HepG2 (cell line): ENCODE measurements around the gene TOMM40L. TPM values are rescaled to one million over a fixed set of nuclear protein-coding genes. Genes with fewer than 3 reads are reported as not detected.

ENCODE experiments used
- CBFB ChIP-seq: sonication (generic); formaldehyde crosslinking; IDR thresholded peaks from 2 replicates; pipeline ENCODE4 v1.4.0; 2020; ENCODE audit warnings: missing genetic modification reagents
- FOSL2 ChIP-seq: sonication (generic); formaldehyde crosslinking; IDR thresholded peaks from 2 replicates; pipeline ENCODE4 v1.4.0; 2020; ENCODE audit warnings: missing genetic modification reagents
- HOXA9 ChIP-seq: sonication (generic); formaldehyde crosslinking; IDR thresholded peaks from 2 replicates; pipeline ENCODE4 v1.8.1; 2022; ENCODE audit warnings: missing genetic modification reagents, mild to moderate bottlenecking, moderate library complexity, borderline replicate concordance
- MAFK ChIP-seq, 2 experiments: IDR thresholded peaks in 1 of 2; conservative IDR thresholded peaks in 1 of 2; 2 replicates each; pipeline ENCODE4 v1.6.1; 2011; ENCODE audit warnings: improper control_type of control experiment in 2 of 2, low read length in 2 of 2
- SP2 ChIP-seq: sonication (generic); formaldehyde crosslinking; IDR thresholded peaks from 2 replicates; pipeline ENCODE4 v1.5.1; 2020; ENCODE audit warnings: mild to moderate bottlenecking, missing genetic modification reagents
- ZNF296 ChIP-seq: sonication (generic); formaldehyde crosslinking; conservative IDR thresholded peaks from 2 replicates; pipeline ENCODE4 v1.5.0; 2020; ENCODE audit warnings: mild to moderate bottlenecking, missing genetic modification reagents
- ZNF713 ChIP-seq: sonication (generic); formaldehyde crosslinking; IDR thresholded peaks from 2 replicates; pipeline ENCODE4 v1.4.0; 2020; ENCODE audit warnings: mild to moderate bottlenecking, missing genetic modification reagents
- polyA plus RNA-seq, 8 experiments: library from polyadenylated mRNA; depleted of rRNA in 3 of 8; stranded (reverse) in 7 of 8; unstranded in 1 of 8; fragments of >200 nt; fragmentation: Illumina TruSeq in 4 of 8; extraction: Trizol in 4 of 8; gene quantifications; 2 replicates each; pipeline versions ENCODE4 v1.2.1 to v1.2.3, GENCODE V29; 2011 to 2016; ENCODE audit warnings: low read depth in 4 of 8, missing spikeins in 1 of 8, mixed read lengths in 1 of 8; ENCODE audit not compliant: insufficient read depth in 1 of 8
- total RNA-seq, 5 experiments: library from RNA; depleted of rRNA; stranded (reverse); fragments of >200 nt; fragmentation: Illumina TruSeq; extraction: Trizol; gene quantifications; 2 replicates each; pipeline ENCODE4 v1.2.3, GENCODE V29; 2016; ENCODE audit warnings: low read depth in 1 of 5
- TF ChIP-seq, protein P1 (sequence below): sonication (generic); formaldehyde crosslinking; IDR thresholded peaks from 2 replicates; pipeline ENCODE4 v1.5.0; 2020; ENCODE audit warnings: mild to moderate bottlenecking, missing genetic modification reagents, borderline replicate concordance
- TF ChIP-seq, protein P2 (sequence below): IDR thresholded peaks from 2 replicates; pipeline ENCODE4 v1.6.1; 2016; ENCODE audit warnings: low read depth, borderline replicate concordance
- TF ChIP-seq, protein P3 (sequence below): IDR thresholded peaks from 2 replicates; pipeline ENCODE4 v1.6.1; 2012; ENCODE audit warnings: low read length, improper control_type of control experiment
- TF ChIP-seq, protein P4 (sequence below): sonication (generic); formaldehyde crosslinking; IDR thresholded peaks from 2 replicates; pipeline ENCODE4 v1.4.0; 2020; ENCODE audit warnings: missing genetic modification reagents
- TF ChIP-seq, protein P5 (sequence below): sonication (generic); formaldehyde crosslinking; IDR thresholded peaks from 2 replicates; pipeline ENCODE4 v1.4.0; 2020; ENCODE audit warnings: missing genetic modification reagents

The TOMM40L gene
- total and polyA plus RNA-seq, 2 of the 13 experiments (the other 11 are each of a cell fraction or from before 2014, with no cell fraction given) = 14.1 to 26.2 TPM

DNA sequence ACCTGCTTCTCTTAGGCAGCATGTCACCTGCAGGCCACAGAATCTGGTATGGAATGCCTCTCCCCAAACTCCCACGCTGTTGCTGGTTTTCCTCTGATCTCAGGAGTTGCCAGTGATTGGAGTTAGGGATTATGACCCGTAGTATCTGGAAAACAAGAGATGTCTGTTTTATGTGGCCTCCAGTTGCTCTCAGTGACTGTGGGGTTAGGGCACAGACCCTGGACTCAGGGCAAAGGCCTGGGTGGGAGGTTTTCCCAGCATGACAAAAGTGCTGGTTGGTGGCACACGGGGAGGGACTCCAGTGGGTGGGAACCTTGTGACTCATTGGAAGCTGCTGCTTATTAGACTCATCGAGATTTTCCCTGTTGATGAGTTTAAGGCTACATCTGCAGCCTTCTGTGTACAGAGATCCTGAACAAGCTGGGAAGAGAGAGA, 12.2 kb downstream of the TOMM40L start, which contains the start of gene NR1I3 (continued):
- TF ChIP-seq MAFK (conservative IDR thresholded peaks at IDR 0.05 in 1 of 2, IDR thresholded peaks at IDR 0.05 in 1 of 2; ENCODE audit: low read length in 2 of 2) = no peak
- TF ChIP-seq HOXA9 (CRISPR knock-in tag) = no peak
- TF ChIP-seq, protein P1, sequence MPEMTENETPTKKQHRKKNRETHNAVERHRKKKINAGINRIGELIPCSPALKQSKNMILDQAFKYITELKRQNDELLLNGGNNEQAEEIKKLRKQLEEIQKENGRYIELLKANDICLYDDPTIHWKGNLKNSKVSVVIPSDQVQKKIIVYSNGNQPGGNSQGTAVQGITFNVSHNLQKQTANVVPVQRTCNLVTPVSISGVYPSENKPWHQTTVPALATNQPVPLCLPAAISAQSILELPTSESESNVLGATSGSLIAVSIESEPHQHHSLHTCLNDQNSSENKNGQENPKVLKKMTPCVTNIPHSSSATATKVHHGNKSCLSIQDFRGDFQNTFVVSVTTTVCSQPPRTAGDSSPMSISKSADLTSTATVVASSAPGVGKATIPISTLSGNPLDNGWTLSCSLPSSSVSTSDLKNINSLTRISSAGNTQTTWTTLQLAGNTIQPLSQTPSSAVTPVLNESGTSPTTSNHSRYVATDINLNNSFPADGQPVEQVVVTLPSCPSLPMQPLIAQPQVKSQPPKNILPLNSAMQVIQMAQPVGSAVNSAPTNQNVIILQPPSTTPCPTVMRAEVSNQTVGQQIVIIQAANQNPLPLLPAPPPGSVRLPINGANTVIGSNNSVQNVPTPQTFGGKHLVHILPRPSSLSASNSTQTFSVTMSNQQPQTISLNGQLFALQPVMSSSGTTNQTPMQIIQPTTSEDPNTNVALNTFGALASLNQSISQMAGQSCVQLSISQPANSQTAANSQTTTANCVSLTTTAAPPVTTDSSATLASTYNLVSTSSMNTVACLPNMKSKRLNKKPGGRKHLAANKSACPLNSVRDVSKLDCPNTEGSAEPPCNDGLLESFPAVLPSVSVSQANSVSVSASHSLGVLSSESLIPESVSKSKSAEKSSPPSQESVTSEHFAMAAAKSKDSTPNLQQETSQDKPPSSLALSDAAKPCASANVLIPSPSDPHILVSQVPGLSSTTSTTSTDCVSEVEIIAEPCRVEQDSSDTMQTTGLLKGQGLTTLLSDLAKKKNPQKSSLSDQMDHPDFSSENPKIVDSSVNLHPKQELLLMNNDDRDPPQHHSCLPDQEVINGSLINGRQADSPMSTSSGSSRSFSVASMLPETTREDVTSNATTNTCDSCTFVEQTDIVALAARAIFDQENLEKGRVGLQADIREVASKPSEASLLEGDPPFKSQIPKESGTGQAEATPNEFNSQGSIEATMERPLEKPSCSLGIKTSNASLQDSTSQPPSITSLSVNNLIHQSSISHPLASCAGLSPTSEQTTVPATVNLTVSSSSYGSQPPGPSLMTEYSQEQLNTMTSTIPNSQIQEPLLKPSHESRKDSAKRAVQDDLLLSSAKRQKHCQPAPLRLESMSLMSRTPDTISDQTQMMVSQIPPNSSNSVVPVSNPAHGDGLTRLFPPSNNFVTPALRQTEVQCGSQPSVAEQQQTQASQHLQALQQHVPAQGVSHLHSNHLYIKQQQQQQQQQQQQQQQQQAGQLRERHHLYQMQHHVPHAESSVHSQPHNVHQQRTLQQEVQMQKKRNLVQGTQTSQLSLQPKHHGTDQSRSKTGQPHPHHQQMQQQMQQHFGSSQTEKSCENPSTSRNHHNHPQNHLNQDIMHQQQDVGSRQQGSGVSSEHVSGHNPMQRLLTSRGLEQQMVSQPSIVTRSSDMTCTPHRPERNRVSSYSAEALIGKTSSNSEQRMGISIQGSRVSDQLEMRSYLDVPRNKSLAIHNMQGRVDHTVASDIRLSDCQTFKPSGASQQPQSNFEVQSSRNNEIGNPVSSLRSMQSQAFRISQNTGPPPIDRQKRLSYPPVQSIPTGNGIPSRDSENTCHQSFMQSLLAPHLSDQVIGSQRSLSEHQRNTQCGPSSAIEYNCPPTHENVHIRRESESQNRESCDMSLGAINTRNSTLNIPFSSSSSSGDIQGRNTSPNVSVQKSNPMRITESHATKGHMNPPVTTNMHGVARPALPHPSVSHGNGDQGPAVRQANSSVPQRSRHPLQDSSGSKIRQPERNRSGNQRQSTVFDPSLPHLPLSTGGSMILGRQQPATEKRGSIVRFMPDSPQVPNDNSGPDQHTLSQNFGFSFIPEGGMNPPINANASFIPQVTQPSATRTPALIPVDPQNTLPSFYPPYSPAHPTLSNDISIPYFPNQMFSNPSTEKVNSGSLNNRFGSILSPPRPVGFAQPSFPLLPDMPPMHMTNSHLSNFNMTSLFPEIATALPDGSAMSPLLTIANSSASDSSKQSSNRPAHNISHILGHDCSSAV (CRISPR knock-in tag) = no peak
- no peak for TF ChIP-seq ZNF713 (CRISPR knock-in tag)
- TF ChIP-seq, protein P2, sequence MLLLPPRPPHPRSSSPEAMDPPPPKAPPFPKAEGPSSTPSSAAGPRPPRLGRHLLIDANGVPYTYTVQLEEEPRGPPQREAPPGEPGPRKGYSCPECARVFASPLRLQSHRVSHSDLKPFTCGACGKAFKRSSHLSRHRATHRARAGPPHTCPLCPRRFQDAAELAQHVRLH (CRISPR knock-in tag) = no peak; the same call in 1 of the 2 replicates
- TF ChIP-seq CBFB (CRISPR knock-in tag) = no peak
- no peak for TF ChIP-seq ZNF296 (CRISPR knock-in tag)
- TF ChIP-seq, protein P3, sequence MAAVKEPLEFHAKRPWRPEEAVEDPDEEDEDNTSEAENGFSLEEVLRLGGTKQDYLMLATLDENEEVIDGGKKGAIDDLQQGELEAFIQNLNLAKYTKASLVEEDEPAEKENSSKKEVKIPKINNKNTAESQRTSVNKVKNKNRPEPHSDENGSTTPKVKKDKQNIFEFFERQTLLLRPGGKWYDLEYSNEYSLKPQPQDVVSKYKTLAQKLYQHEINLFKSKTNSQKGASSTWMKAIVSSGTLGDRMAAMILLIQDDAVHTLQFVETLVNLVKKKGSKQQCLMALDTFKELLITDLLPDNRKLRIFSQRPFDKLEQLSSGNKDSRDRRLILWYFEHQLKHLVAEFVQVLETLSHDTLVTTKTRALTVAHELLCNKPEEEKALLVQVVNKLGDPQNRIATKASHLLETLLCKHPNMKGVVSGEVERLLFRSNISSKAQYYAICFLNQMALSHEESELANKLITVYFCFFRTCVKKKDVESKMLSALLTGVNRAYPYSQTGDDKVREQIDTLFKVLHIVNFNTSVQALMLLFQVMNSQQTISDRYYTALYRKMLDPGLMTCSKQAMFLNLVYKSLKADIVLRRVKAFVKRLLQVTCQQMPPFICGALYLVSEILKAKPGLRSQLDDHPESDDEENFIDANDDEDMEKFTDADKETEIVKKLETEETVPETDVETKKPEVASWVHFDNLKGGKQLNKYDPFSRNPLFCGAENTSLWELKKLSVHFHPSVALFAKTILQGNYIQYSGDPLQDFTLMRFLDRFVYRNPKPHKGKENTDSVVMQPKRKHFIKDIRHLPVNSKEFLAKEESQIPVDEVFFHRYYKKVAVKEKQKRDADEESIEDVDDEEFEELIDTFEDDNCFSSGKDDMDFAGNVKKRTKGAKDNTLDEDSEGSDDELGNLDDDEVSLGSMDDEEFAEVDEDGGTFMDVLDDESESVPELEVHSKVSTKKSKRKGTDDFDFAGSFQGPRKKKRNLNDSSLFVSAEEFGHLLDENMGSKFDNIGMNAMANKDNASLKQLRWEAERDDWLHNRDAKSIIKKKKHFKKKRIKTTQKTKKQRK = no peak
- TF ChIP-seq FOSL2 (CRISPR knock-in tag) = peak; percentile 72
- TF ChIP-seq, protein P4, sequence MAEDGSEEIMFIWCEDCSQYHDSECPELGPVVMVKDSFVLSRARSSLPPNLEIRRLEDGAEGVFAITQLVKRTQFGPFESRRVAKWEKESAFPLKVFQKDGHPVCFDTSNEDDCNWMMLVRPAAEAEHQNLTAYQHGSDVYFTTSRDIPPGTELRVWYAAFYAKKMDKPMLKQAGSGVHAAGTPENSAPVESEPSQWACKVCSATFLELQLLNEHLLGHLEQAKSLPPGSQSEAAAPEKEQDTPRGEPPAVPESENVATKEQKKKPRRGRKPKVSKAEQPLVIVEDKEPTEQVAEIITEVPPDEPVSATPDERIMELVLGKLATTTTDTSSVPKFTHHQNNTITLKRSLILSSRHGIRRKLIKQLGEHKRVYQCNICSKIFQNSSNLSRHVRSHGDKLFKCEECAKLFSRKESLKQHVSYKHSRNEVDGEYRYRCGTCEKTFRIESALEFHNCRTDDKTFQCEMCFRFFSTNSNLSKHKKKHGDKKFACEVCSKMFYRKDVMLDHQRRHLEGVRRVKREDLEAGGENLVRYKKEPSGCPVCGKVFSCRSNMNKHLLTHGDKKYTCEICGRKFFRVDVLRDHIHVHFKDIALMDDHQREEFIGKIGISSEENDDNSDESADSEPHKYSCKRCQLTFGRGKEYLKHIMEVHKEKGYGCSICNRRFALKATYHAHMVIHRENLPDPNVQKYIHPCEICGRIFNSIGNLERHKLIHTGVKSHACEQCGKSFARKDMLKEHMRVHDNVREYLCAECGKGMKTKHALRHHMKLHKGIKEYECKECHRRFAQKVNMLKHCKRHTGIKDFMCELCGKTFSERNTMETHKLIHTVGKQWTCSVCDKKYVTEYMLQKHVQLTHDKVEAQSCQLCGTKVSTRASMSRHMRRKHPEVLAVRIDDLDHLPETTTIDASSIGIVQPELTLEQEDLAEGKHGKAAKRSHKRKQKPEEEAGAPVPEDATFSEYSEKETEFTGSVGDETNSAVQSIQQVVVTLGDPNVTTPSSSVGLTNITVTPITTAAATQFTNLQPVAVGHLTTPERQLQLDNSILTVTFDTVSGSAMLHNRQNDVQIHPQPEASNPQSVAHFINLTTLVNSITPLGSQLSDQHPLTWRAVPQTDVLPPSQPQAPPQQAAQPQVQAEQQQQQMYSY (CRISPR knock-in tag) = no peak
- no peak for TF ChIP-seq SP2
- TF ChIP-seq, protein P5, sequence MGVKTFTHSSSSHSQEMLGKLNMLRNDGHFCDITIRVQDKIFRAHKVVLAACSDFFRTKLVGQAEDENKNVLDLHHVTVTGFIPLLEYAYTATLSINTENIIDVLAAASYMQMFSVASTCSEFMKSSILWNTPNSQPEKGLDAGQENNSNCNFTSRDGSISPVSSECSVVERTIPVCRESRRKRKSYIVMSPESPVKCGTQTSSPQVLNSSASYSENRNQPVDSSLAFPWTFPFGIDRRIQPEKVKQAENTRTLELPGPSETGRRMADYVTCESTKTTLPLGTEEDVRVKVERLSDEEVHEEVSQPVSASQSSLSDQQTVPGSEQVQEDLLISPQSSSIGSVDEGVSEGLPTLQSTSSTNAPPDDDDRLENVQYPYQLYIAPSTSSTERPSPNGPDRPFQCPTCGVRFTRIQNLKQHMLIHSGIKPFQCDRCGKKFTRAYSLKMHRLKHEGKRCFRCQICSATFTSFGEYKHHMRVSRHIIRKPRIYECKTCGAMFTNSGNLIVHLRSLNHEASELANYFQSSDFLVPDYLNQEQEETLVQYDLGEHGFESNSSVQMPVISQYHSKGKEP (CRISPR knock-in tag) = no peak
